ENCODE results near the gene TMEM192. TPM values are rescaled to one million over a fixed set of nuclear protein-coding genes. Genes with fewer than 3 reads are reported as not detected.
A peak's percentile ranks its signal among the peaks of the same experiment; 100 is the strongest.

TMEM192 gene
- total RNA-seq: 10 to 100 TPM; 14.2 to 16.0 TPM
- polyA plus RNA-seq: 1 to 10 TPM; 4.9 to 9.0 TPM
- long read RNA-seq, donor 1, full-length matches to known transcripts: 42 of 56 reads
- long read RNA-seq, donor 1, partial matches to known transcripts: 7 of 56 reads
- long read RNA-seq, donor 1, other reads (novel, unspliced or antisense): 7 of 56 reads
- long read RNA-seq, donor 2, full-length matches to known transcripts: 8 of 13 reads
- long read RNA-seq, donor 2, partial matches to known transcripts: 1 of 13 reads
- long read RNA-seq, donor 2, other reads (novel, unspliced or antisense): 4 of 13 reads

DNA sequence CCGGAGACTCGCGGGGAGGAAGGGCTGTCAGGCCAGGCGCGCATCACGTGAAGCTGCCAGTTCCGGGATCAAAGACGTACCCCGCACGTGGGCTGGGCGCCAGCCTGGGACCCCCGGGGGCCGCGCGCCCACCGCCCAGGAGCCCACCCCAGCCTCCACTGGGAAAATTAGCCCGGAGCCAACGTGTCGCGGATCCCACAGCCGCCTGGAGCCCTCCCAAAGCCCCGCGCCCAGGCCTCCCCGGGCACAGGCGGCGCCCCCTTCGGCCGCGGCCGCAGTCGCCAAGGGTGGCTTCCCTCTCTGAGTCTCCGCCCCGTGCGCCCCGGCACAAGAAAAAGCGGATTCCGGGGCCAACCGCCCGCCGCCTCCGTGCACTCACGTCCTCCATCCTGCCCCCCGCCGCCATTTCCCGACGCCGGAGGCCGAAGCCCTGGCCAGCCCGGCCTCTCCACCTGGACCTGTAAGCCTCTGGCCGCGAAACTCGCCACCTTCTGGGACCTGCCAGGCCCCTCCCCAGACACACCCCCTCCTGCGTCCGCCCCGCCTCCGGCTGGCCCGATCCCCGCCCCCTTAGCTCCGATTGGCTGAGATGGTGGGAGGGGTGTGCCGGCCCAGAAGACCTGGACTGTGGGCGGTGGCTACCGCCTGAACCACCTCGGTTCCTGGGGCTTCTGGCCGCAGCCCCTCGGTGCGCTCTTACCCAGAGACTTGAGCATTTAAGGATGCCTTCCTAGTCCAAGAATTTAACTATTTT, at the start of gene TMEM192:
Gene TMEM192 (minus strand): TSS at position 493 of the 754 bp plus-strand sequence. CDS start 87 bp downstream, at position 406.
- H3K27me3 ChIP-seq (ENCODE audit: control insufficient read depth in 1 of 2, insufficient read depth in 2 of 2, low read length in 1 of 2): no peaks in the 10 kb centered on the region
- no peaks in the 10 kb centered on the region for H3K36me3 ChIP-seq (ENCODE audit: control insufficient read depth in 1 of 2, insufficient read depth in 2 of 2, low read length in 1 of 2)
- H3K4me1 ChIP-seq (ENCODE audit: control insufficient read depth in 1 of 2, insufficient read depth in 2 of 2, low read length in 2 of 2): no peaks in the 10 kb centered on the region
- no peaks in the 10 kb centered on the region for H3K9me3 ChIP-seq (ENCODE audit: control insufficient read depth, low read length)
- H3K27ac ChIP-seq (ENCODE audit: low read depth in 1 of 2, low read length in 2 of 2): peak within 1 kb of the TSS; percentile 57 to 88
- DNase-seq (peak; percentile 95 to 98), ATAC-seq (ENCODE audit: low FRiP score) (peak; percentile 100)
- 1% methylated on average over 54 to 66 of the region's 66 CpGs for WGBS, 2 donors
- peak within 1 kb of the TSS; percentile 74 to 94 for H3K4me3 ChIP-seq (ENCODE audit: low read length in 2 of 2)
- intact Hi-C loops (cut with DNase I): loop anchor here in 1 of 2 donors (2.0 kb wide), 1 partner anchor 214 kb away; the partner anchor contains the start of gene MSMO1

DNA sequence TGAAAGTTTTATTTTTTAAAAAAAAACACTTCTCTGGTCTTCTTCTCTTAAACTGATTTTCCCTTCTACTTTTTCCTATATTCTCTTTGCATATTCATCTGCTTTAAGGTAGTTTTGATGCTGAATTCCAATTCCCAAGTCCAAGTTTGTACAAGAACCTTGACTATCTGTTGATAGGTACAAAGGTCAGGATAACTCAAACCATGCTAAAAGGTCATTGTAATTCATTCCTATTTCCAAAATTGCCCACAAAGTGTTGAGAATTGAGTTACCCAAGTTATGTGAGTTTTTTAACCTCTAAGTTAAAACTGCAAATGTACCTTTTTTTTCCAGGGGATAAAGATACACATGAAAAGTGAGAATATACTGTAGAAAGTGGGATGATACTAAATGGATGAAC, 46.1 kb upstream of the TMEM192 start:
- Histone ChIP-seq H3K36me3 (ENCODE audit: control insufficient read depth in 1 of 2, insufficient read depth in 2 of 2, low read length in 1 of 2) (no peaks in the 10 kb centered on the region), H3K4me3 (ENCODE audit: low read length in 2 of 2) (no peak overlapping the region), H3K27ac (ENCODE audit: low read depth in 1 of 2, low read length in 2 of 2) (no peak overlapping the region), H3K27me3 (ENCODE audit: control insufficient read depth in 1 of 2, insufficient read depth in 2 of 2, low read length in 1 of 2) (no peaks in the 10 kb centered on the region), H3K9me3 (ENCODE audit: control insufficient read depth, low read length) (no peaks in the 10 kb centered on the region), H3K4me1 (ENCODE audit: control insufficient read depth in 1 of 2, insufficient read depth in 2 of 2, low read length in 2 of 2) (no peaks in the 10 kb centered on the region)
- DNase-seq (no peak), ATAC-seq (ENCODE audit: low FRiP score) (no peak)
- intact Hi-C loops (cut with DNase I): no loop called here

DNA sequence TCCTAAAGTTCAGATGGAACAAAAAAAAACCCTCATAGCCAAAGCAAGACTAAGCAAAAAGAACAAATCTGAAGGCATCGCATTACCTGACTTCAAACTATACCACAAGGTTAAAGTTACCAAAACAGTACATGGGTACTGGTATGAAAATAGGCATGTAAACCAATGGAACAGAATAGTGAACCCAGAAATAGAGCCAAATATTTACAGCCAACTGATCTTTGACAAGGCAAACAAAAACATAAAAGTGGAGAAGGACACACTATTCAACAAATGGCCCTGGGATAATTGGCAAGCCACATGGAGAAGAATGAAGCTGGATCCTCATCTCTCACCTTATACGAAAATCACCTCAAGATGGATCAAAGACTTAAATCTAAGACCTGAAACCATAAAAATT, 44.2 kb upstream of the TMEM192 start:
- H3K4me1 ChIP-seq (ENCODE audit: control insufficient read depth in 1 of 2, insufficient read depth in 2 of 2, low read length in 2 of 2): no peaks in the 10 kb centered on the region
- no peaks in the 10 kb centered on the region for H3K9me3 ChIP-seq (ENCODE audit: control insufficient read depth, low read length)
- H3K36me3 ChIP-seq (ENCODE audit: control insufficient read depth in 1 of 2, insufficient read depth in 2 of 2, low read length in 1 of 2): no peaks in the 10 kb centered on the region
- H3K27ac ChIP-seq (ENCODE audit: low read depth in 1 of 2, low read length in 2 of 2): no peak overlapping the region
- no peak overlapping the region for H3K4me3 ChIP-seq (ENCODE audit: low read length in 2 of 2)
- no peak for DNase-seq
- 82 to 99% methylated on average over 2 of the region's 2 CpGs for WGBS, 2 donors
- ATAC-seq (ENCODE audit: low FRiP score): no peak
- intact Hi-C loops (cut with DNase I): no loop called here
- no peaks in the 10 kb centered on the region for H3K27me3 ChIP-seq (ENCODE audit: control insufficient read depth in 1 of 2, insufficient read depth in 2 of 2, low read length in 1 of 2)

DNA sequence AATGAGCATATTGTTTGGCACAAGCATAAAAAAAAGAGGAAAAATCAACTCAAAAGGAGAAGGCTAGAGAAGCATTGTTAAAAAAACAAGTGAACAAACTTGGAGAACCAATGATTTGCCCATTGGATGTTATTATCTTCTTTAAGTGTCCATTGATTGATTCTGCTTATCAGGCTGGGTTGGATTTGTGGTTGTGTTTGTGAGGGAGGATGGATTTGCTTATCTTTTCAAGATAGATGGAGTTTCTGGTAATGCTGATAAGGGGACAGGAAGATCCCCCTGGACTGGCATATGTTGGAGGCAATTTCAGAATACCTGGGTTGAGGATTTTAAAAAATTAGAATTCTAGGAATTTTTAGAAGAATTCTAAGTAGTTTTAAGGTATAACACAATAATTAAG, 41.8 kb upstream of the TMEM192 start:
- H3K9me3 ChIP-seq (ENCODE audit: control insufficient read depth, low read length): no peaks in the 10 kb centered on the region
- no peak for DNase-seq
- no peak overlapping the region for H3K27ac ChIP-seq (ENCODE audit: low read depth in 1 of 2, low read length in 2 of 2)
- no peak for ATAC-seq (ENCODE audit: low FRiP score)
- H3K36me3 ChIP-seq (ENCODE audit: control insufficient read depth in 1 of 2, insufficient read depth in 2 of 2, low read length in 1 of 2): no peaks in the 10 kb centered on the region
- no peaks in the 10 kb centered on the region for H3K27me3 ChIP-seq (ENCODE audit: control insufficient read depth in 1 of 2, insufficient read depth in 2 of 2, low read length in 1 of 2)
- intact Hi-C loops (cut with DNase I): no loop called here
- no peak overlapping the region for H3K4me3 ChIP-seq (ENCODE audit: low read length in 2 of 2)
- H3K4me1 ChIP-seq (ENCODE audit: control insufficient read depth in 1 of 2, insufficient read depth in 2 of 2, low read length in 2 of 2): no peaks in the 10 kb centered on the region

DNA sequence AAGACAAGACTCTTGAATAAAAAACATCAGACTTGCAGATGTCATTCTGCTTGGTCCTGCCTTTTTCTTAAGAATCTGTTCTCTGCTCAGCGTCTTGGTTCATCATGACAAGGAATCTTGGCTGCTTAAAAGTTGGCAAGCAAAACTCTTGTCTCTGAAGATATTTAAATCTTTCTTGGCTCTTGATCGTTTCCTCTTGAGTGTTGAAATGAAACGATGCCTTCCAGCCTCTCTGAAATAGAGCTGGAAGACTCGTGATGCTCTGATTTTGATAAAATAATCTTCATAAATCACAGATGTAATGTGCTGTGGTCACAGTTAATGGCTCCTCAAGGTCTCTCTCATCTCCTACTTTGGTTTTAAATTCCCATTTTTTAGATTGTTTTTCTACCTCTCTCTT, 39.9 kb upstream of the TMEM192 start:
- intact Hi-C loops (cut with DNase I): no loop called here
- no peak overlapping the region for H3K27ac ChIP-seq (ENCODE audit: low read depth in 1 of 2, low read length in 2 of 2)
- no peak for ATAC-seq (ENCODE audit: low FRiP score)
- no peak for DNase-seq
- no peaks in the 10 kb centered on the region for H3K9me3 ChIP-seq (ENCODE audit: control insufficient read depth, low read length)
- H3K27me3 ChIP-seq (ENCODE audit: control insufficient read depth in 1 of 2, insufficient read depth in 2 of 2, low read length in 1 of 2): no peaks in the 10 kb centered on the region
- no peaks in the 10 kb centered on the region for H3K36me3 ChIP-seq (ENCODE audit: control insufficient read depth in 1 of 2, insufficient read depth in 2 of 2, low read length in 1 of 2)
- WGBS, 2 donors: 3 to 5% methylated on average over 4 of the region's 4 CpGs
- H3K4me3 ChIP-seq (ENCODE audit: low read length in 2 of 2): no peak overlapping the region
- no peaks in the 10 kb centered on the region for H3K4me1 ChIP-seq (ENCODE audit: control insufficient read depth in 1 of 2, insufficient read depth in 2 of 2, low read length in 2 of 2)

DNA sequence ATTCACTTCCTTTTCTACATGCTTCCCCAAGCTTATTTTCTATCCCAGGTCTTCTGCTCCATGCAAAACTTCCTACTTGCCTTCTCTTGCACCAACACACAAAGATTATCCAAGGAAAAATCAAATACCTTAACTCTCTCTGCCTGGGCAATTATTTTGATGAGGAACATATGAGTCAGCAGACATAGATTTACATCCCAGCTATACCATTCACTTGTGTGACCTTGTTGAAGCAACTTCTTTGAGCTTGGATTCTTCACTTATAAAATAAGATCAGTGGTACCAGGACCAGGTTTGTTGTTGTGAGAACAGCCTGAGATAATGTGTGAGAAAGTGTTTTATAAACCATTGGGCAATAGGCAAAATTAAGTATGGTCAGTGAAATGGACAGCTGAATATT, 39.1 kb upstream of the TMEM192 start:
- no peaks in the 10 kb centered on the region for H3K27me3 ChIP-seq (ENCODE audit: control insufficient read depth in 1 of 2, insufficient read depth in 2 of 2, low read length in 1 of 2)
- no peaks in the 10 kb centered on the region for H3K9me3 ChIP-seq (ENCODE audit: control insufficient read depth, low read length)
- no peak overlapping the region for H3K27ac ChIP-seq (ENCODE audit: low read depth in 1 of 2, low read length in 2 of 2)
- no peak overlapping the region for H3K4me3 ChIP-seq (ENCODE audit: low read length in 2 of 2)
- ATAC-seq (ENCODE audit: low FRiP score): no peak
- no peaks in the 10 kb centered on the region for H3K4me1 ChIP-seq (ENCODE audit: control insufficient read depth in 1 of 2, insufficient read depth in 2 of 2, low read length in 2 of 2)
- intact Hi-C loops (cut with DNase I): no loop called here
- DNase-seq: no peak
- H3K36me3 ChIP-seq (ENCODE audit: control insufficient read depth in 1 of 2, insufficient read depth in 2 of 2, low read length in 1 of 2): no peaks in the 10 kb centered on the region

DNA sequence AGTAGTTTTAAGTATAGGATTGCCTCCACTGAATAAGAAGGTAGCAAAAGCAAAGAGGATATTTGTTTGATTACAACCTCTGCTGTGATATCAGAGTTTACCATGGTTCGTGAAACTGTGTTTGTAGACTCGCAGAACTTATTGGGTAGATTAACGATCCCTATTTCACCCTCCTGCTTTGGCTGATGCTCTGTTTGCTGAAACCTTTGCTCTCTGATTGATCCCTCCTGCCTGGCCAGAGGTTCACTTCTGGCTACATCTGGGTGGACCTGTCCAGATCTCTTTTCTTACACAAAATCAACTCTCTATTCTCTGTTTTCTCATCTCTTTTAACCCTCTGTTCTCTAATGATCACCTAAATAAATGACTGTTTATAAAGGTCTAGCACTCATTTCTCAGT, 37.9 kb upstream of the TMEM192 start:
- intact Hi-C loops (cut with DNase I): no loop called here
- WGBS, 2 donors: 83 to 93% methylated on average over 3 of the region's 3 CpGs
- no peak for ATAC-seq (ENCODE audit: low FRiP score)

DNA sequence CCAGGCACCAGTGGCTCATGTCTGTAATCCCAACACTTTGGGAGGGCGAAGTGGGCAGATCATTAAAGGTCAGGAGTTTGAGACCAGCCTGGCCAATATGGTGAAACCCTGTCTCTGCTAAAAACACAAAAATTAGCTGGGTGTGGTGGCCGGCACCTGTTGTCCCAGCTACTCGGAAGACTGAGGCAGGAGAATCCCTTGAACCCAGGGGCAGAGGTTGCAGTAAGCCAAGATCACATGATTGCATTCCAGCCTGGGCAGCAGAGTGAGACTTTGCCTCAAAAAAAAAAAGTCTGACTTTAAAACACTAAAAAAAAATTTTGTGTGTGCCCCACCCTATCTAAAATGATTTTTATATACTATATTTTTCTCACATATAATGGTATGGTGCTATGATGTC, 26.2 kb upstream of the TMEM192 start:
- intact Hi-C loops (cut with DNase I): loop anchor here in 1 of 2 donors (10.0 kb wide), 1 partner anchor 66 kb away; the partner anchor contains the start of gene KLHL2
- 94% methylated on average over 3 of the region's 3 CpGs for WGBS, 2 donors
- Histone ChIP-seq H3K27me3 (ENCODE audit: control insufficient read depth in 1 of 2, insufficient read depth in 2 of 2, low read length in 1 of 2) (no peaks in the 10 kb centered on the region), H3K4me3 (ENCODE audit: low read length in 2 of 2) (no peak overlapping the region), H3K36me3 (ENCODE audit: control insufficient read depth in 1 of 2, insufficient read depth in 2 of 2, low read length in 1 of 2) (no peaks in the 10 kb centered on the region), H3K4me1 (ENCODE audit: control insufficient read depth in 1 of 2, insufficient read depth in 2 of 2, low read length in 2 of 2) (no peaks in the 10 kb centered on the region), H3K27ac (ENCODE audit: low read depth in 1 of 2, low read length in 2 of 2) (no peak overlapping the region), H3K9me3 (ENCODE audit: control insufficient read depth, low read length) (no peaks in the 10 kb centered on the region)
- no peak for ATAC-seq (ENCODE audit: low FRiP score)
- no peak for DNase-seq

More for the DNA sequence above, 37.9 kb upstream of the TMEM192 start:
- H3K27me3 ChIP-seq (ENCODE audit: control insufficient read depth in 1 of 2, insufficient read depth in 2 of 2, low read length in 1 of 2): no peaks in the 10 kb centered on the region
- no peaks in the 10 kb centered on the region for H3K4me1 ChIP-seq (ENCODE audit: control insufficient read depth in 1 of 2, insufficient read depth in 2 of 2, low read length in 2 of 2)
- DNase-seq: no peak
- no peaks in the 10 kb centered on the region for H3K36me3 ChIP-seq (ENCODE audit: control insufficient read depth in 1 of 2, insufficient read depth in 2 of 2, low read length in 1 of 2)
- no peak overlapping the region for H3K4me3 ChIP-seq (ENCODE audit: low read length in 2 of 2)
- H3K27ac ChIP-seq (ENCODE audit: low read depth in 1 of 2, low read length in 2 of 2): no peak overlapping the region
- H3K9me3 ChIP-seq (ENCODE audit: control insufficient read depth, low read length): no peaks in the 10 kb centered on the region

DNA sequence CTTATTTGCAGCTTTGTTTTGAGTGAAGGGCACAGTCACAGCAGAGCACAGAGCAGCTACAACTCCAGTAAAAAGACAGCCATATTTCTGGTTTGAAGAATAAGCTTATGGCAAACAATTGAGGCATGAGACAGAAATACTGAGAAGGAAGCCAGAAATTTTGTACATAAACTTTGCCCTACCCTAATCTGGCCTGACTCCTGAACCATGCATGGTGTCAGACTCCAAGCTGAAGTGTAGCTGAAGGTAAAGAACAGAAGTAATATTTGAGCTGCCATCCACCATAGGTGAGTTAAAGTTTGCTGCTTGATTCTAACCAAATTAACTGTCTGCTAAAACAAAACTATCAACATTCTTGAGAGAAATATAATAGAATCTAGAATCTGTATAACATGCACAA, 24.5 kb upstream of the TMEM192 start:
- Histone ChIP-seq H3K36me3 (ENCODE audit: control insufficient read depth in 1 of 2, insufficient read depth in 2 of 2, low read length in 1 of 2) (no peaks in the 10 kb centered on the region), H3K27me3 (ENCODE audit: control insufficient read depth in 1 of 2, insufficient read depth in 2 of 2, low read length in 1 of 2) (no peaks in the 10 kb centered on the region), H3K9me3 (ENCODE audit: control insufficient read depth, low read length) (no peaks in the 10 kb centered on the region), H3K4me3 (ENCODE audit: low read length in 2 of 2) (no peak overlapping the region), H3K27ac (ENCODE audit: low read depth in 1 of 2, low read length in 2 of 2) (no peak overlapping the region), H3K4me1 (ENCODE audit: control insufficient read depth in 1 of 2, insufficient read depth in 2 of 2, low read length in 2 of 2) (no peaks in the 10 kb centered on the region)
- DNase-seq (no peak), ATAC-seq (ENCODE audit: low FRiP score) (no peak)
- intact Hi-C loops (cut with DNase I): loop anchor here in 1 of 2 donors (10.0 kb wide), 1 partner anchor 68 kb away; the partner anchor contains the start of gene KLHL2

All from aorta (tissue), 5 donors.